Left ventricle myocardium superior (tissue), 1 donor: ENCODE measurements around the gene TRIM71. TPM values are rescaled to one million over a fixed set of nuclear protein-coding genes. Genes with fewer than 3 reads are reported as not detected.

Source experiments
- ATAC-seq: fragments of 200-7000 bp; cut with Tn5 transposase; one replicate; pipeline ENCODE4 v1.9.1; 2020; ENCODE audit warnings: mild to moderate bottlenecking, moderate library complexity
- DNase-seq: peaks from one replicate; pipeline ENCODE4 v3.0.0-alpha.2; 2020
- intact Hi-C: fragments of 100-400 bp; cut with micrococcal nuclease; formaldehyde crosslinking; loops from one replicate; pipeline ENCODE4 v1.11.0; 2022
- total RNA-seq: library from RNA; stranded (reverse); fragmentation: NEBNext Ultra II Directional; extraction: Animal tissue kit (Norgen Biotek cat#: 25700); gene quantifications from one replicate; pipeline ENCODE4 v1.2.1, GENCODE V29; 2021
- donor health status: DM: no; HTN: yes; CAD: no; lungs with severe emphysema.

Gene TRIM71
- total RNA-seq, 1 donor from 2014 or later = not detected

GRCh38 chr3:32857921-32858320, 40.1 kb downstream of the TRIM71 start:
- intact Hi-C loops = no loop called here

DNA sequence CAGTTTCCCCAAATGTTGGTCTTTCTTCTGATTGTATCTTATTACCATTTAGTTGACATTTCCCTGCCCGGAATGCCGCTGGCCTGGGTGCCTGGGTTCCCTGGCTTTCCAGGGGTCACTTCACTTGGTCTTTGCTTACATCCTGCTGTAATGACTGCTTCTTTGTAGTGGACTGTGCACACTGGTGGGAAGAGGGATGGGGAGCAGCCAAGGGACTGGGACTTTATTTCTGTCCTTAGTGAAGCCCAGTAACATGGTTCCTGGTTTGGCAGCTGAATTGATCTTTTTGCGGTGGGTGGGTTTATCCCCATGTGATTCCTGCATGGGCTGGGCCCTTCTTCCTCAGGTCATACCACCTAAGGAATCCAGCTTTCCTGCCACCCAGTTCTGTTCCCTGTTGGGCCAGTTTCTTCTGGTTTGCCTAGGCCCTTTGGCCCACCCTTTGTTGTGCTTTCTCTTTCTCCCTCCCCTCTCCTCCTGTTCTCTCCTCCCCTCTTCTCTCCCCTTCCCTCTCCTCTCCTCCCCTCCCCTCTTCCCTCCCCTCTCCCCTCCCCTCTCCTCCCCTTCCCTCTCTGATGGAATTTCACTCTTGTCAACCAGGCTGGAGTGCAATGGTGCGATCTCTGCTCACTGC, 41.9 kb downstream of the TRIM71 start:
- ATAC-seq (no peak), DNase-seq (no peak)
- intact Hi-C loops = no loop called here

More at GRCh38 chr3:32857921-32858320, 40.1 kb downstream of the TRIM71 start:
- ATAC-seq (no peak), DNase-seq (no peak)

- ATAC-seq = no peak
- intact Hi-C loops = no loop called here
Measured at GRCh38 chr3:32860499-32860898, 42.7 kb downstream of the TRIM71 start.

DNA sequence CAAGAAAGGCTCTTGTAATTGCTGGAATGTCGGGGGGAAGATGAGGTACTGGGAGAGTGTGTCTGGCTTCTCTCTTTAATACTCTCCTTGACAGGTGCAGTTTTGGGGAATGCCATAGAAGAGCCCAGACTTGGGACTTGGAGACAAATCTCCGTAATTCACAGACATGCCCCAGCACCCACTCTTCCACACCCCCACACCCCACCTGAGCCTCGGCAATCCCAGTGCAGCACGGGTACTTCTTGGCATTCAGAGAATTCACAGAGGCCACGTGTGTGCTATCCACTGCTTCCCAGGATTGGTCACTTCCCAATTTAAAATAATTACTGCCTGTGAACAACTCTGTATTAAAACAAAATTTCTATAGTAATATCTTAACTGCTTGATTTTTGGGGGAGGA, 43.9 kb downstream of the TRIM71 start:
- no peak for ATAC-seq

More at GRCh38 chr3:32860499-32860898, 42.7 kb downstream of the TRIM71 start:
- DNase-seq = no peak

GRCh38 chr3:32862247-32862935, 44.6 kb downstream of the TRIM71 start:
- intact Hi-C loops = no loop called here
- ATAC-seq (no peak), DNase-seq (no peak)

More for the DNA sequence above, 43.9 kb downstream of the TRIM71 start:
- DNase-seq = no peak
- intact Hi-C loops = no loop called here

DNA sequence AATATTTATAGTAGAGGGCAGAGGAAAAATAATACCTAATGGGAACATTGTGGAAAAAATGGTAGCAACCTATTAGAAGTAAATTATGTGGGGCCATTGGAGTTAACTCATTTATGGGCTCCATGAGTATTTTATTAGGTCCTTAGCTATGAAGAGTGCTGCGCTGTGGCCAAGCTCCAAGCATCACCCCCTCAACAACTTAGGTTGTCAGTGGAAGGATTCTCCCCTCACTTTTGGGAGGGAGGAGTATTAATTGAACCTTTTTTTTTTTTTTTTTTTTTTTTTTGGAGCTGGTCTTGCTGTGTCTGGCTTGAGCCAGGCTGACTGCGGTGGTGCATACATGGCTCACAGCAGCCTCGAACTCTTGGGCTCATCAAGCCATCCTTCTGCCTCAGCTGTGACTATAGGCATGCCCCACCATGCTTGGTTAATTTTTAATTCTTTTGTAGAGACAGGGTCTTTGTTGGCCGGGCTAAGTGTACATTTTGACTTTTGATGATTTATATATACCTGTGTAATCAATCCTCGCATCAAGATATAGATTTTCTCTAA, 45.2 kb downstream of the TRIM71 start:
- intact Hi-C loops = no loop called here
- no peak for ATAC-seq

DNA sequence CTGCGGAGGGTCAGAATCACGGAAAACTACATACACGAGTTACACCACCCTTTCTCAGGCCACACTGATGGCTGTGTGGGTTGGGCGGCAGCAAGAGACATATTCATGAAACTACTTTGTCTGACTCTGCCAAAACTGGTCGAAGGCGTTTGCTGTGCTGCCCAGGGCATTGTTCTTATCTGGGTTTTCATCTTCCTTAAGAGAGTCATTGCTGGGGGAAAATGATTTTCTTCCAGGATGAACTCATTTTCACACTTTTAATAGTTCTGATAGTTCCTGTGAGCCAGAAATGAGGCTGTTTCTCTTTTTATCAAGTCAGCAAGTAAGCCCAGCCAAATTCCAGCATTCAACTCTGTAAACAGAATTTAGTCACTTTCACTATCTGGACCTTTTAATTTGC, 47.6 kb downstream of the TRIM71 start:
- intact Hi-C loops = no loop called here
- DNase-seq (no peak), ATAC-seq (no peak)

More for the DNA sequence above, 45.2 kb downstream of the TRIM71 start:
- DNase-seq = no peak

- DNase-seq (no peak), ATAC-seq (no peak)
- intact Hi-C loops = no loop called here
Measured at GRCh38 chr3:32866533-32866932, 48.7 kb downstream of the TRIM71 start.

DNA sequence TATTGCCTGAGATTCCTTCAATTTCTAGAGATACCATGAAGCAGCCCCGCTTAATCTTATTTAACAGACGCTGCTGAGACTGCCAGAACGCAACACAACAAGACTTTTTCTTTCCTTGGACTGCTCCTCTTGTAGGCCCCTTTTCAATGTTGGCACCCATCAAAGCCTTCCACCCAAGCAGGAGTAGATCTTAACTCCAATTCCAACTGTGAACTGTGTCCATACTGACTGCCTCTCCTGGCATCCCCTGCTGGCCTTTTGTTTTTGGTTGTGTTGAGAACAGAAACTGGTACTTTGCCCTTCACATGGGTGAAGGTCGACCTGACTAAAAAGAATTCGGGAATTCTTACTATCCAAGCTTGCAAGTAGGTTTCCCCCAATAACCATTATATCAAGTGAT, 50.2 kb downstream of the TRIM71 start:
- DNase-seq = no peak
- intact Hi-C loops = no loop called here

DNA sequence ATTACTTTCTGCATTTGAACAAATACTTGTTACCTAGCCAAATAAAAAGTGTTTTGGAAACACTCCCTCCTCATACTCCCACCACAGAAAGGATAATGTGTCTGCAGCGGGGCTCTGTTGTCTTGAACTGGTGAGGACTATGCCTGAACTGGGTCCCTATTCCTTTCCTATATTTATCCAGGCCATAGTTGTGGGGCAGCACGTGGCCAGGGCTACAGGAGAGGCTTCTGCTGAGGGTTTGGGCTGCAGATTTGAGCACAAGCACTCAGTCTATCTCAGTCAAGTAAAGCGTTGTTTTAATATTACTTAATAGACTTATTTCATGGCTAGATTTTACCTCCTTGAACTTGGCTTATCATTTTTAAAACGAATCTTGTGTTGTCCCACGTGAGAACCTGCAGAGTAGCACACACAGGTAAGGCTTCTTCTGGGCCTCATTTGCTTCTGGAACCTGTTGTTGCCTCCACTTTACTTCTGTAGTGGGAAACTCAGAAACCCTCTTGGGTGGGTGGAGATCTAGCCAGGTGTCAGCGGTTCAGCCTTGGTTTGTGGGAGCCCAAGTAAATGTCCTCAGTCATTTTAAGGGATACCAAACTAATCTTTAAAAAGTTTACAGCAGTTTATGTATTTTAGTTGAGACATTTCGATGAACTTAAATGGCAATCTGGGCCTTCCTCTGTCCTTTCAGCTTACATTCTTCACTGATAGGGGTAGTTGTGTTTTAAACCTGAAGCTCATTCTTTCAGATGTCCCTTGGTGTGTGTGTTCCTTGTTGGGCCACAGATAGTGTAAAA, 51.1 kb downstream of the TRIM71 start:
- intact Hi-C loops = no loop called here
- no peak for ATAC-seq
- no peak for DNase-seq

More for the DNA sequence above, 50.2 kb downstream of the TRIM71 start:
- ATAC-seq = no peak

- ATAC-seq (no peak), DNase-seq (no peak)
- intact Hi-C loops = no loop called here
Measured at GRCh38 chr3:32869513-32870047, 51.8 kb downstream of the TRIM71 start.

DNA sequence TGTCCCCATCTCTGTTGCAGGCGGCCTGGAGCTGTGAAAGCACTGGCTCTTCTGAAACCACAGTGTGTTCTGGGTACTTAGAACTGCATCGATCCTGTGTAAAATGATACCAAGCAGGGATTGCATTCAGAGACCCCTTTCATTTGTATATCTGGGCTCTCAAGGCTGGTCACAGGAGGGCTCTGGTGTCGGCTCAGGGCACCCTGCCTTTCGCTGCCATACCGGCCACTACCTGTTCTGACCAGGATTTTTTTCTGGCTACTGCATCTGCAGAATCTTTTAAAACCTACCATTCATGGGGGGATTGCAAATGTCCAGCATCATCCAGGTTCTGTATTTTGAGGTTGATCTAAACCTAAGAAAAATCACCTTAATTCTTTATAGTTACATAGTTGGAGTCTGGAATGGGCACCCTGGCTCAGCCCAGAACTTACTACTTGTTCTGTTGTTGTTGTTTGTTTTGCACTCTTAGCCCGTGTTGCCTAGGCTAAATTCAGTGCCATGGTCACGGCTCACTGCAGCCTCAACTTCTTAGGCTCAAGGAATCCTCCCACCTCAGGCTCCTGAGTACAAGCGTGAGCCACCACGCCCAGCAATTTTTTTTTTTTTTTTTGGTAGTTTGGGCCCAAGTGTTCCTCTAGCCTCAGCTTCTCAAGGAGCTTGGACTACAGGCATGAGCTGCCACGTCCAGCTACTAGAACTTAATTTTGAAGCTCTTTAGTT, 52.7 kb downstream of the TRIM71 start:
- DNase-seq (no peak), ATAC-seq (no peak)
- intact Hi-C loops = no loop called here

GRCh38 chr3:32871273-32871672, 53.5 kb downstream of the TRIM71 start:
- intact Hi-C loops = no loop called here
- ATAC-seq (no peak), DNase-seq (no peak)

GRCh38 chr3:32872487-32873382, 54.9 kb downstream of the TRIM71 start:
- DNase-seq (no peak), ATAC-seq (peak; percentile 41)
- intact Hi-C loops = no loop called here

DNA sequence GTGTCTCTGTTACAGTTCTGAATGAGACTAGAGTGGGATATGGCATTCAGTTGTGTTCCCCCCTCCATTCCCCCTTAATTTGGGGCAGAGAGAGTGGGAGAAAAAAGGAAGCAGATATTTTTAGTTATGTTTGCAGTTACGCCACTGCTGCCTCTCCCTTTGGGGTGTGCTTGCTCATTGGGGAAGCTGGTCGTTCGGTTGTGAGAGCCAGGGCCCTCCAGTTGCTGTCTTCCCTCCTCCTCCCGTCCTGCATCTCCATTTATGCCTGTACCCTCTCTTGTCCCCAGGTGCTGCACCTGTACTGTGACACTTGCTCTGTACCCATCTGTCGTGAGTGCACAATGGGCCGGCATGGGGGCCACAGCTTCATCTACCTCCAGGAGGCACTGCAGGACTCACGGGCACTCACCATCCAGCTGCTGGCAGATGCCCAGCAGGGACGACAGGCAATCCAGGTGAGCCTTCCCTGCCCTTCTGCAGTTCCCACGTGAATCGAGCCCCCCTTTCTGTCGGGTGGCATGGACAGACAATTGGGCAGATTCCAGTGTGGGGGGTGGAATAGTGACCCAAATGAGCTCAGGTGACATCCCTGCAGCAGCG, 55.8 kb downstream of the TRIM71 start:
- no peak for DNase-seq
- intact Hi-C loops = no loop called here
- no peak for ATAC-seq

GRCh38 chr3:32876920-32877319, 59.1 kb downstream of the TRIM71 start:
- no peak for ATAC-seq
- no peak for DNase-seq
- intact Hi-C loops = no loop called here

- no peak for ATAC-seq
- DNase-seq = no peak
- intact Hi-C loops = no loop called here
Measured at GRCh38 chr3:32877598-32877997, 59.8 kb downstream of the TRIM71 start.

- intact Hi-C loops = no loop called here
- ATAC-seq (no peak), DNase-seq (no peak)
Measured at GRCh38 chr3:32880225-32880624, 62.4 kb downstream of the TRIM71 start.
